Breast epithelium (tissue), 4 donors: ENCODE results near the gene SMG7. TPM values are rescaled to one million over a fixed set of nuclear protein-coding genes. Genes with fewer than 3 reads are reported as not detected.

ENCODE experiments used
- DNase-seq, 2 donors: peaks; one replicate each; pipeline ENCODE4 v3.0.0-alpha.2; 2019; ENCODE audit warnings: low spot score in 2 of 2
- H3K27ac ChIP-seq, 2 donors: fragments of 200-600 bp; sonication (generic) in 1 of 2; one replicate each; pipeline ENCODE4 v1.5.1; 2016 to 2019; ENCODE audit warnings: mild to moderate bottlenecking in 1 of 2
- H3K27me3 ChIP-seq, 2 donors: fragments of 200-600 bp; sonication (generic) in 1 of 2; one replicate each; pipeline versions ENCODE4 v1.5.1 to v1.6.0; 2017 to 2019; ENCODE audit warnings: control low read depth in 1 of 2, mild to moderate bottlenecking in 1 of 2
- H3K36me3 ChIP-seq: fragments of 200-600 bp; one replicate; pipeline ENCODE4 v1.5.1; 2019
- H3K4me1 ChIP-seq, 2 donors: fragments of 200-600 bp; sonication (generic); one replicate each; pipeline ENCODE4 v1.5.1; 2016 to 2019; ENCODE audit warnings: control low read depth in 1 of 2
- H3K4me3 ChIP-seq, 3 donors: fragments of 200-600 bp; sonication (generic); 1 replicate in 2 of 3; 2 replicates in 1 of 3; pipeline ENCODE4 v1.5.1; 2016 to 2019; ENCODE audit warnings: mild to moderate bottlenecking in 3 of 3, moderate library complexity in 2 of 3
- H3K9me3 ChIP-seq, 2 donors: fragments of 200-600 bp; sonication (generic) in 1 of 2; one replicate each; pipeline ENCODE4 v1.5.1; 2016 to 2019; ENCODE audit warnings: control low read depth in 1 of 2
- POLR2A ChIP-seq: fragments of 450-650 bp; IDR thresholded peaks from one replicate; pipeline ENCODE4 v1.6.1; 2016; ENCODE audit warnings: antibody characterized with exemption, mild to moderate bottlenecking, moderate library complexity
- POLR2AphosphoS5 ChIP-seq, 3 donors: sonication (generic); formaldehyde crosslinking; IDR thresholded peaks; one replicate each; pipeline ENCODE4 v1.6.1; 2017; ENCODE audit warnings: antibody characterized with exemption in 3 of 3
- intact Hi-C: fragments of 100-400 bp; cut with DNase I; formaldehyde crosslinking; loops from one replicate; pipeline ENCODE4 v1.15.1; 2023; ENCODE audit warnings: low total_unique reads
- total RNA-seq, 3 donors: library from RNA; depleted of rRNA; stranded (reverse); fragments of >200 nt; gene quantifications; one replicate each; pipeline ENCODE4 v1.1.0, GENCODE V29; 2016
- TF ChIP-seq, protein P1 (sequence below), 3 donors: fragments of 450-650 bp; IDR thresholded peaks; one replicate each; pipeline ENCODE4 v1.5.1; 2016 to 2017; ENCODE audit warnings: antibody characterized with exemption in 3 of 3, mild to moderate bottlenecking in 3 of 3, moderate library complexity in 3 of 3

The SMG7 gene
- total RNA-seq, 3 donors from 2014 or later = 34.6 to 46.5 (median 43.3) TPM

GRCh38 chr1:183550915-183551314 is 78.6 kb downstream of the SMG7 start:
- H3K36me3 ChIP-seq = no peaks in the 10 kb centered on the region
- no peaks in the 10 kb centered on the region for H3K27me3 ChIP-seq
- intact Hi-C loops = no loop called here
- H3K4me1 ChIP-seq = no peaks in the 10 kb centered on the region
- no peak overlapping the region for H3K27ac ChIP-seq
- TF ChIP-seq POLR2AphosphoS5 (IDR thresholded peaks at IDR 0.05) (no peak), POLR2A (no peak)
- TF ChIP-seq, protein P1, sequence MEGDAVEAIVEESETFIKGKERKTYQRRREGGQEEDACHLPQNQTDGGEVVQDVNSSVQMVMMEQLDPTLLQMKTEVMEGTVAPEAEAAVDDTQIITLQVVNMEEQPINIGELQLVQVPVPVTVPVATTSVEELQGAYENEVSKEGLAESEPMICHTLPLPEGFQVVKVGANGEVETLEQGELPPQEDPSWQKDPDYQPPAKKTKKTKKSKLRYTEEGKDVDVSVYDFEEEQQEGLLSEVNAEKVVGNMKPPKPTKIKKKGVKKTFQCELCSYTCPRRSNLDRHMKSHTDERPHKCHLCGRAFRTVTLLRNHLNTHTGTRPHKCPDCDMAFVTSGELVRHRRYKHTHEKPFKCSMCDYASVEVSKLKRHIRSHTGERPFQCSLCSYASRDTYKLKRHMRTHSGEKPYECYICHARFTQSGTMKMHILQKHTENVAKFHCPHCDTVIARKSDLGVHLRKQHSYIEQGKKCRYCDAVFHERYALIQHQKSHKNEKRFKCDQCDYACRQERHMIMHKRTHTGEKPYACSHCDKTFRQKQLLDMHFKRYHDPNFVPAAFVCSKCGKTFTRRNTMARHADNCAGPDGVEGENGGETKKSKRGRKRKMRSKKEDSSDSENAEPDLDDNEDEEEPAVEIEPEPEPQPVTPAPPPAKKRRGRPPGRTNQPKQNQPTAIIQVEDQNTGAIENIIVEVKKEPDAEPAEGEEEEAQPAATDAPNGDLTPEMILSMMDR (IDR thresholded peaks at IDR 0.05) = no peak
- no peak for DNase-seq
- no peak overlapping the region for H3K4me3 ChIP-seq
- no peaks in the 10 kb centered on the region for H3K9me3 ChIP-seq

GRCh38 chr1:183551924-183552323 is 79.6 kb downstream of the SMG7 start:
- H3K27me3 ChIP-seq = no peaks in the 10 kb centered on the region
- H3K36me3 ChIP-seq = no peaks in the 10 kb centered on the region
- no peaks in the 10 kb centered on the region for H3K4me1 ChIP-seq
- TF ChIP-seq POLR2AphosphoS5 (IDR thresholded peaks at IDR 0.05) (no peak), POLR2A (no peak)
- TF ChIP-seq, protein P1 (IDR thresholded peaks at IDR 0.05) = no peak
- intact Hi-C loops = no loop called here
- H3K27ac ChIP-seq = no peak overlapping the region
- no peak overlapping the region for H3K4me3 ChIP-seq
- no peak for DNase-seq
- no peaks in the 10 kb centered on the region for H3K9me3 ChIP-seq

DNA sequence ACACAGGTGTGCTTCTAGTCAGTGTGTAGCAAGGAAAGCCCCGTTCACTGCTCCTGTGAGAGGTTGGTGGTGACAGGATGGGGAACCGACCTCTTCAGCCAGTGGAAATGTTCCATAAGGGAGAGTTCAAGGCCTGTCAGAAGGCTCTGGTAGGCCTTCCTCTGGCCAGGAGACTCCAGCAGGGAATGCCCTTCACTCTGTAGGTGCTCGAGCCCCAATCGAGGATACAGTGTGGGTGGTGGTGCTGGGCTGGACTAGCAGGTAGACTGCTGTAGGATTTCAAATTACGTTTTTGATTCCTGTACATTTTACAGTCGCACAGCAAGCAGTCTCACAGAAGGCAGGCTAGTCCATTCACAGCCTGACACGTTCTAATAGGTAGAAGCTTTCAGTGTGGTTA is 80.1 kb downstream of the SMG7 start:
- no peaks in the 10 kb centered on the region for H3K9me3 ChIP-seq
- intact Hi-C loops = no loop called here
- no peak overlapping the region for H3K27ac ChIP-seq
- DNase-seq = no peak
- no peaks in the 10 kb centered on the region for H3K4me1 ChIP-seq
- no peaks in the 10 kb centered on the region for H3K36me3 ChIP-seq
- TF ChIP-seq POLR2AphosphoS5 (IDR thresholded peaks at IDR 0.05) (no peak), POLR2A (no peak)
- TF ChIP-seq, protein P1 (IDR thresholded peaks at IDR 0.05) = no peak
- H3K4me3 ChIP-seq = no peak overlapping the region
- no peaks in the 10 kb centered on the region for H3K27me3 ChIP-seq

GRCh38 chr1:183552891-183553290 is 80.6 kb downstream of the SMG7 start:
- Histone ChIP-seq H3K27ac (no peak overlapping the region), H3K9me3 (no peaks in the 10 kb centered on the region), H3K4me3 (no peak overlapping the region), H3K4me1 (no peaks in the 10 kb centered on the region), H3K36me3 (no peaks in the 10 kb centered on the region), H3K27me3 (no peaks in the 10 kb centered on the region)
- no peak for DNase-seq
- intact Hi-C loops = no loop called here
- TF ChIP-seq POLR2A = no peak
- TF ChIP-seq POLR2AphosphoS5 (IDR thresholded peaks at IDR 0.05) = no peak
- TF ChIP-seq, protein P1 (IDR thresholded peaks at IDR 0.05) = no peak

DNA sequence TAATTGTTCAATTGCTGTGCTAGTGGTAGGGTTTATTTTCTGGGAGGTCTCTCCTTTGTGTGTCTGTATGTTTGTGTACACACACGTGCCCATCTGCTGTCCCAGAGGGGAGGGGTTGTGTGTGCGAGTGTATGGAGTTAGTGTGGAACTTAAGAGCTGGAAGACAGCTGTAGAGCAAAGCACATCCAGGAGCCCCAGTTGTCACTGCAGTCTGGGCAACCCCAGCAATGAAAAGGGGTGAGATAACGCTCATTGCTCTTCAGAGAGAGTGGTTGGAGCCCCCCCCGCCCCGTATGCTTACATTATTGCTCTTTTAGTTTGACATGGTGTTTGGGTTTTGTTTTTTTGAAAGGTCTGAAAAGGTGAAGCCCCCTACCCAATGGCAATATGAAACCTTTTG is 81.0 kb downstream of the SMG7 start:
- H3K27ac ChIP-seq = no peak overlapping the region
- H3K9me3 ChIP-seq = no peaks in the 10 kb centered on the region
- no peaks in the 10 kb centered on the region for H3K27me3 ChIP-seq
- no peaks in the 10 kb centered on the region for H3K4me1 ChIP-seq
- DNase-seq = no peak
- intact Hi-C loops = no loop called here
- TF ChIP-seq POLR2AphosphoS5 (IDR thresholded peaks at IDR 0.05) = no peak
- TF ChIP-seq, protein P1 (IDR thresholded peaks at IDR 0.05) = no peak
- no peak for TF ChIP-seq POLR2A
- no peaks in the 10 kb centered on the region for H3K36me3 ChIP-seq
- H3K4me3 ChIP-seq = no peak overlapping the region
